ENCODE results near the gene CLIC3.

CLIC3 gene

GRCh38 chr9:137016436-137016835 lies 20.1 kb upstream of the CLIC3 start:
- TF ChIP-seq CTCF (IDR thresholded peaks at IDR 0.05; ENCODE audit: control insufficient read depth, extremely low read depth, insufficient read depth), result no peak
- DNase-seq (ENCODE audit: low read depth), result no peak
- no peak overlapping the region for H3K4me3 ChIP-seq (ENCODE audit: low read depth, low read length)

GRCh38 chr9:137015976-137016375 lies 19.6 kb upstream of the CLIC3 start:
- DNase-seq (ENCODE audit: low read depth), result no peak
- TF ChIP-seq CTCF (IDR thresholded peaks at IDR 0.05; ENCODE audit: control insufficient read depth, extremely low read depth, insufficient read depth), result no peak

GRCh38 chr9:137015540-137015930 lies 19.2 kb upstream of the CLIC3 start:
- no peak for DNase-seq (ENCODE audit: low read depth)
- no peak for TF ChIP-seq CTCF (IDR thresholded peaks at IDR 0.05; ENCODE audit: control insufficient read depth, extremely low read depth, insufficient read depth)
- H3K4me3 ChIP-seq (ENCODE audit: low read depth, low read length), result no peak overlapping the region

More at GRCh38 chr9:137015976-137016375, 19.6 kb upstream of the CLIC3 start:
- H3K4me3 ChIP-seq (ENCODE audit: low read depth, low read length), result no peak overlapping the region

GRCh38 chr9:137014776-137015539 lies 18.6 kb upstream of the CLIC3 start:
- no peak overlapping the region for H3K4me3 ChIP-seq (ENCODE audit: low read depth, low read length)
- no peak for DNase-seq (ENCODE audit: low read depth)
- TF ChIP-seq CTCF (IDR thresholded peaks at IDR 0.05; ENCODE audit: control insufficient read depth, extremely low read depth, insufficient read depth), result no peak

- DNase-seq (ENCODE audit: low read depth), result no peak
- no peak overlapping the region for H3K4me3 ChIP-seq (ENCODE audit: low read depth, low read length)
- TF ChIP-seq CTCF (IDR thresholded peaks at IDR 0.05; ENCODE audit: control insufficient read depth, extremely low read depth, insufficient read depth), result no peak
Measured at GRCh38 chr9:137014166-137014565, 17.8 kb upstream of the CLIC3 start.

- no peak overlapping the region for H3K4me3 ChIP-seq (ENCODE audit: low read depth, low read length)
- no peak for DNase-seq (ENCODE audit: low read depth)
- no peak for TF ChIP-seq CTCF (IDR thresholded peaks at IDR 0.05; ENCODE audit: control insufficient read depth, extremely low read depth, insufficient read depth)
Measured at GRCh38 chr9:137013571-137013940, 17.2 kb upstream of the CLIC3 start.
